HepG2 (cell line): ENCODE results near the gene DNAL4. TPM values are rescaled to one million over a fixed set of nuclear protein-coding genes. Genes with fewer than 3 reads are reported as not detected.

Experiments used
- DPF2 ChIP-seq: sonication (generic); formaldehyde crosslinking; IDR thresholded peaks from 2 replicates; pipeline ENCODE4 v1.4.0; 2020; ENCODE audit warnings: mild to moderate bottlenecking, low read depth, missing genetic modification reagents, borderline replicate concordance
- FLYWCH1 ChIP-seq: sonication (generic); formaldehyde crosslinking; IDR thresholded peaks from 2 replicates; pipeline ENCODE4 v1.8.1; 2023; ENCODE audit warnings: mild to moderate bottlenecking, missing genetic modification reagents
- JUND ChIP-seq: sonication (generic); formaldehyde crosslinking; IDR thresholded peaks from 2 replicates; pipeline ENCODE4 v1.8.0; 2022; ENCODE audit warnings: mild to moderate bottlenecking, missing genetic modification reagents
- MXD4 ChIP-seq: IDR thresholded peaks from 2 replicates; pipeline ENCODE4 v1.6.1; 2016; ENCODE audit warnings: mild to moderate bottlenecking, missing biosample characterization, missing genetic modification reagents
- NR2F1 ChIP-seq, 2 experiments: fragments of 450-650 bp in 1 of 2; formaldehyde crosslinking in 1 of 2; IDR thresholded peaks; 2 replicates each; pipeline versions ENCODE4 v1.5.0 to v1.6.1; 2016 to 2020; ENCODE audit warnings: mild to moderate bottlenecking in 1 of 2, missing compliant biosample characterization in 1 of 2, missing genetic modification reagents in 1 of 2, moderate library complexity in 1 of 2
- ONECUT2 ChIP-seq: sonication (generic); formaldehyde crosslinking; IDR thresholded peaks from 2 replicates; pipeline ENCODE4 v1.4.0; 2020; ENCODE audit warnings: missing genetic modification reagents
- PAF1 ChIP-seq: IDR thresholded peaks from 2 replicates; pipeline ENCODE4 v1.6.1; 2016; ENCODE audit warnings: missing genetic modification reagents, missing compliant biosample characterization
- PPARG ChIP-seq: conservative IDR thresholded peaks from 2 replicates; pipeline ENCODE4 v1.6.1; 2016; ENCODE audit warnings: missing biosample characterization, missing genetic modification reagents
- REXO4 ChIP-seq: sonication (generic); formaldehyde crosslinking; IDR thresholded peaks from 2 replicates; pipeline ENCODE4 v1.8.0; 2022; ENCODE audit warnings: missing genetic modification reagents, mild to moderate bottlenecking, borderline replicate concordance
- SCMH1 ChIP-seq: sonication (generic); formaldehyde crosslinking; IDR thresholded peaks from 2 replicates; pipeline ENCODE4 v1.9.0; 2021; ENCODE audit warnings: missing genetic modification reagents, mild to moderate bottlenecking, borderline replicate concordance
- SRSF4 ChIP-seq: fragments of 200-400 bp; formaldehyde crosslinking; IDR thresholded peaks from one replicate; pipeline ENCODE4 v1.6.1; 2018; ENCODE audit warnings: mild to moderate bottlenecking, low read depth, low read length, moderate library complexity; ENCODE audit not compliant: poor library complexity, severe bottlenecking
- TOE1 ChIP-seq: sonication (generic); formaldehyde crosslinking; IDR thresholded peaks from 2 replicates; pipeline ENCODE4 v1.4.0; 2020; ENCODE audit warnings: mild to moderate bottlenecking, missing genetic modification reagents
- YEATS2 ChIP-seq: sonication (generic); formaldehyde crosslinking; IDR thresholded peaks from 2 replicates; pipeline ENCODE4 v1.4.0; 2020; ENCODE audit warnings: missing genetic modification reagents, borderline replicate concordance
- ZBTB3 ChIP-seq: sonication (generic); formaldehyde crosslinking; IDR thresholded peaks from 2 replicates; pipeline ENCODE4 v1.4.0; 2020; ENCODE audit warnings: low read depth, mild to moderate bottlenecking, moderate library complexity, missing genetic modification reagents, borderline replicate concordance
- ZFP82 ChIP-seq: sonication (generic); formaldehyde crosslinking; IDR thresholded peaks from 2 replicates; pipeline ENCODE4 v1.5.1; 2020; ENCODE audit warnings: mild to moderate bottlenecking, missing genetic modification reagents, borderline replicate concordance
- ZNF275 ChIP-seq: sonication (generic); formaldehyde crosslinking; IDR thresholded peaks from 2 replicates; pipeline ENCODE4 v1.8.0; 2022; ENCODE audit warnings: missing genetic modification reagents, mild to moderate bottlenecking, inconsistent platforms, borderline replicate concordance
- ZNF282 ChIP-seq: fragments of 450-650 bp; IDR thresholded peaks from 2 replicates; pipeline ENCODE4 v1.6.1; 2018; ENCODE audit not compliant: partially characterized antibody
- ZNF792 ChIP-seq: IDR thresholded peaks from 2 replicates; pipeline ENCODE4 v1.6.1; 2016
- polyA plus RNA-seq, 8 experiments: library from polyadenylated mRNA; depleted of rRNA in 3 of 8; stranded (reverse) in 7 of 8; unstranded in 1 of 8; fragments of >200 nt; fragmentation: Illumina TruSeq in 4 of 8; extraction: Trizol in 4 of 8; gene quantifications; 2 replicates each; pipeline versions ENCODE4 v1.2.1 to v1.2.3, GENCODE V29; 2011 to 2016; ENCODE audit warnings: low read depth in 4 of 8, missing spikeins in 1 of 8, mixed read lengths in 1 of 8; ENCODE audit not compliant: insufficient read depth in 1 of 8
- total RNA-seq, 5 experiments: library from RNA; depleted of rRNA; stranded (reverse); fragments of >200 nt; fragmentation: Illumina TruSeq; extraction: Trizol; gene quantifications; 2 replicates each; pipeline ENCODE4 v1.2.3, GENCODE V29; 2016; ENCODE audit warnings: low read depth in 1 of 5
- TF ChIP-seq, protein P1 (sequence below): sonication (generic); formaldehyde crosslinking; IDR thresholded peaks from 2 replicates; pipeline ENCODE4 v1.8.0; 2022; ENCODE audit warnings: mild to moderate bottlenecking, missing genetic modification reagents, moderate library complexity
- TF ChIP-seq, protein P2 (sequence below): IDR thresholded peaks from 2 replicates; pipeline ENCODE4 v1.6.1; 2016; ENCODE audit warnings: low read depth
- TF ChIP-seq, protein P3 (sequence below), 2 experiments: sonication (generic) in 1 of 2; formaldehyde crosslinking in 1 of 2; IDR thresholded peaks; 2 replicates each; pipeline versions ENCODE4 v1.6.1 to v1.9.0; 2014 to 2022; ENCODE audit warnings: antibody characterized with exemption in 1 of 2, borderline replicate concordance in 1 of 2, inconsistent platforms in 1 of 2, low read depth in 1 of 2, missing genetic modification reagents in 1 of 2

The DNAL4 gene
- total and polyA plus RNA-seq, 2 of the 13 experiments (the other 11 are each of a cell fraction or from before 2014, with no cell fraction given), result 8.0 to 10.7 TPM

DNA sequence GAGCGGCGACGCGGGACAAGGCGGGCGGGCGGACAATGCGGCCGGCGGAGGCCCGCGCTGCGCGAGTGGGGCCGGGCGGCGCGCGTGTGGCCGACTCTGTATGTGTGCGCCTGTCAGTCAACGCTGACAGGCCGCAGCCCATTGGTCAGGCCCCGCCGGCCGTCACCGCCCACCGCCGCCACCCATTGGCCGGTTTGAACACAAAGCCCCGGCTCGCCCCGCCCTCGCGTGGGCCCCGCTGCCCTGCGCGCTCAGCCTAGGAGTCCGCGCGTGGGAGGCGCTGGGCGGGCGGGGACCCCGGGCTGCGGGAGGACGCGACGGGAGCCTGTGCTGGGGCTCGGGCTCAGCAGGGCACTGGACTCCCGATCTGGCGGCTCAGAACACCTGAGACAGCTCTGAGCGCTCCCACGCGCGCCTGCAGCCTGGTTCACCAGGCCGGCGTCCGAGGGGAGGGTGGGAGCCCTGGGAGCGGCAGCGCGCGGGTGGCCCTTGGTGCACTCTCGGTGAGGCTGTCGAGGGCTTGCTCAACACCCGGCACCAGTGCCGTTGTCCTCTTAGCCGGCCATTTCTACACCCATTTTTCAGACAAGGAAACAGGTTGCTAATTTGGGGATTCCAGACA is 37.9 kb downstream of the DNAL4 start, which contains the start of gene SUN2 (continued):
- TF ChIP-seq FLYWCH1 (no peak), MXD4 (no peak), DPF2 (CRISPR knock-in tag) (no peak), ZNF275 (CRISPR knock-in tag) (no peak), ZNF282 (no peak), YEATS2 (no peak), ONECUT2 (CRISPR knock-in tag) (no peak), SCMH1 (CRISPR knock-in tag) (no peak), PAF1 (CRISPR knock-in tag) (no peak), ZNF792 (no peak), TOE1 (CRISPR knock-in tag) (no peak), ZBTB3 (CRISPR knock-in tag) (no peak), PPARG (CRISPR knock-in tag) (no peak), JUND (CRISPR knock-in tag) (no peak), NR2F1 (CRISPR knock-in tag; IDR thresholded peaks at IDR 0.05) (no peak), ZFP82 (no peak), SRSF4 (no peak), REXO4 (CRISPR knock-in tag) (no peak)
- TF ChIP-seq, protein P1, sequence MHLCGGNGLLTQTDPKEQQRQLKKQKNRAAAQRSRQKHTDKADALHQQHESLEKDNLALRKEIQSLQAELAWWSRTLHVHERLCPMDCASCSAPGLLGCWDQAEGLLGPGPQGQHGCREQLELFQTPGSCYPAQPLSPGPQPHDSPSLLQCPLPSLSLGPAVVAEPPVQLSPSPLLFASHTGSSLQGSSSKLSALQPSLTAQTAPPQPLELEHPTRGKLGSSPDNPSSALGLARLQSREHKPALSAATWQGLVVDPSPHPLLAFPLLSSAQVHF (CRISPR knock-in tag), result no peak
- TF ChIP-seq, protein P2, sequence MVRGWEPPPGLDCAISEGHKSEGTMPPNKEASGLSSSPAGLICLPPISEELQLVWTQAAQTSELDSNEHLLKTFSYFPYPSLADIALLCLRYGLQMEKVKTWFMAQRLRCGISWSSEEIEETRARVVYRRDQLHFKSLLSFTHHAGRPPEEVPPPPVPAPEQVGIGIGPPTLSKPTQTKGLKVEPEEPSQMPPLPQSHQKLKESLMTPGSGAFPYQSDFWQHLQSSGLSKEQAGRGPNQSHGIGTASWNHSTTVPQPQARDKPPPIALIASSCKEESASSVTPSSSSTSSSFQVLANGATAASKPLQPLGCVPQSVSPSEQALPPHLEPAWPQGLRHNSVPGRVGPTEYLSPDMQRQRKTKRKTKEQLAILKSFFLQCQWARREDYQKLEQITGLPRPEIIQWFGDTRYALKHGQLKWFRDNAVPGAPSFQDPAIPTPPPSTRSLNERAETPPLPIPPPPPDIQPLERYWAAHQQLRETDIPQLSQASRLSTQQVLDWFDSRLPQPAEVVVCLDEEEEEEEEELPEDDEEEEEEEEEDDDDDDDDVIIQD, result no peak
- TF ChIP-seq, protein P3, sequence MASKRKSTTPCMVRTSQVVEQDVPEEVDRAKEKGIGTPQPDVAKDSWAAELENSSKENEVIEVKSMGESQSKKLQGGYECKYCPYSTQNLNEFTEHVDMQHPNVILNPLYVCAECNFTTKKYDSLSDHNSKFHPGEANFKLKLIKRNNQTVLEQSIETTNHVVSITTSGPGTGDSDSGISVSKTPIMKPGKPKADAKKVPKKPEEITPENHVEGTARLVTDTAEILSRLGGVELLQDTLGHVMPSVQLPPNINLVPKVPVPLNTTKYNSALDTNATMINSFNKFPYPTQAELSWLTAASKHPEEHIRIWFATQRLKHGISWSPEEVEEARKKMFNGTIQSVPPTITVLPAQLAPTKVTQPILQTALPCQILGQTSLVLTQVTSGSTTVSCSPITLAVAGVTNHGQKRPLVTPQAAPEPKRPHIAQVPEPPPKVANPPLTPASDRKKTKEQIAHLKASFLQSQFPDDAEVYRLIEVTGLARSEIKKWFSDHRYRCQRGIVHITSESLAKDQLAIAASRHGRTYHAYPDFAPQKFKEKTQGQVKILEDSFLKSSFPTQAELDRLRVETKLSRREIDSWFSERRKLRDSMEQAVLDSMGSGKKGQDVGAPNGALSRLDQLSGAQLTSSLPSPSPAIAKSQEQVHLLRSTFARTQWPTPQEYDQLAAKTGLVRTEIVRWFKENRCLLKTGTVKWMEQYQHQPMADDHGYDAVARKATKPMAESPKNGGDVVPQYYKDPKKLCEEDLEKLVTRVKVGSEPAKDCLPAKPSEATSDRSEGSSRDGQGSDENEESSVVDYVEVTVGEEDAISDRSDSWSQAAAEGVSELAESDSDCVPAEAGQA (IDR thresholded peaks at IDR 0.05; ENCODE audit: low read depth), result no peak
- TF ChIP-seq, protein P3 (CRISPR knock-in tag; IDR thresholded peaks at IDR 0.05; ENCODE audit: borderline replicate concordance), result no peak
